Stimulated activated effector memory CD8-positive, alpha-beta T cell treated with anti-CD3 and anti-CD28 coated beads, Interleukin-12 subunit alpha, Interleukin-12 subunit beta, amount 100 ng/mL, for 72 hours (primary cell): Measurements from ENCODE around the gene ASPG.
A peak's percentile ranks its signal among the peaks of the same experiment; 100 is the strongest.

Experiments used
- ATAC-seq: fragments of 150-1000 bp; cut with Tn5 transposase; 2 replicates; pipeline ENCODE4 v1.10.0; 2021
- DNase-seq, 2 donors: peaks; one replicate each; pipeline ENCODE4 v3.0.0; 2021 to 2022; ENCODE audit warnings: low spot score in 2 of 2
- H3K27ac Mint-ChIP-seq: one replicate; pipeline ENCODE4 v1.8.0; 2022; ENCODE audit warnings: mild to moderate bottlenecking, mixed read lengths
- H3K36me3 Mint-ChIP-seq: one replicate; pipeline ENCODE4 v1.8.0; 2022; ENCODE audit warnings: mild to moderate bottlenecking, mixed read lengths
- H3K4me1 Mint-ChIP-seq: one replicate; pipeline ENCODE4 v1.8.0; 2022; ENCODE audit warnings: mixed read lengths
- H3K4me3 Mint-ChIP-seq: one replicate; pipeline ENCODE4 v1.8.0; 2022; ENCODE audit warnings: mild to moderate bottlenecking, mixed read lengths
- H3K9me3 Mint-ChIP-seq: one replicate; pipeline ENCODE4 v1.8.0; 2022; ENCODE audit warnings: mixed read lengths

Gene ASPG

DNA sequence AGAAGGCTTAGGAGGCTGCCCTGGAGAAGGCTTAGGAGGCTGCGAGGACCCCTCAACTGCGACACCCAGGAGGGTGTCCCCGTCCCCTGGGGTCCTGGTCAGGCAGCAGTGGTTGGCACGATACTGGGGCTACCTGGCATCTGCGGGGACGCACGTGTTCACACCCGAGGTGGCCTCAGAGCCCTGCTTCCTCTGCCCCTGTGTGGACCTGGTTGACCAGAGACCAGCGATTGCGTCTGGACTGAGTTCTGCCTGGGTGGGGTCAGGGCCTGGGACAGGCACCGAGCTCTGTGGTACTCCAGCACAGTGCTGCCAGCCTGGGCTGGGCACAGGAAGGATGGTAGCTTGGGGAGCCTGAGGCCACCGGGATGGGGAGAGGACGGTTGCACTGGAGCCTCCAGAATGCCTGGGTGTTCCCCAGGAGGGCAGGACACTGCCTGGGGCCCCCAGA is 735 bp downstream of the ASPG start:
- no peaks in the 10 kb centered on the region for H3K9me3 Mint-ChIP-seq
- no peaks in the 10 kb centered on the region for H3K4me1 Mint-ChIP-seq
- no peaks in the 10 kb centered on the region for H3K36me3 Mint-ChIP-seq
- no peak overlapping the region for H3K4me3 Mint-ChIP-seq
- no peak for ATAC-seq
- H3K27ac Mint-ChIP-seq, result no peak overlapping the region
- DNase-seq, result no peak

- Mint-ChIP-seq H3K9me3 (no peaks in the 10 kb centered on the region), H3K4me3 (no peak overlapping the region), H3K36me3 (no peaks in the 10 kb centered on the region), H3K27ac (no peak overlapping the region), H3K4me1 (no peaks in the 10 kb centered on the region)
- DNase-seq (no peak), ATAC-seq (no peak)
These were observed 1.4 kb downstream of the ASPG start for GRCh38 chr14:104086661-104087461.

DNA sequence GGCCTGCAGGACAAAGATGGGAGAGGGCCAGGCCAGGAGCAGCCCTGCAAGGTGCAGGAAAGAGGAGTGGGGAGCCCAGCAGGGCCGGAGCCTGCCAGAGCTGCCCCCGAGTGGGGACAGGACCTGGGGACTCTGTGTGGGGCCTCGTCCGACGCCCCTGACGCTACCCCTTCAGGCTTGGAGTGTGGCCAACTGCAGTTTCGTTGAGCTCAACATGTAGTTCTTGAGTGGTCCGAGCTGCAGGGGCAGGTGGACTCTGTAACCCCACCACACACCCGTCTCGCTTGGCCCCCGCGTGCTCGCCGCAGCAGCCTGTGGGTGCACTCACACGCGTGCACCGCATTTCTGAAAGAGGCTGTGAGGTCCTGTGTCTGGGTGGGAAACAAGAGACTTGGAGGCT is 2.0 kb downstream of the ASPG start:
- no peaks in the 10 kb centered on the region for H3K36me3 Mint-ChIP-seq
- H3K4me3 Mint-ChIP-seq, result no peak overlapping the region
- H3K27ac Mint-ChIP-seq, result no peak overlapping the region
- ATAC-seq (no peak), DNase-seq (no peak)
- no peaks in the 10 kb centered on the region for H3K4me1 Mint-ChIP-seq
- no peaks in the 10 kb centered on the region for H3K9me3 Mint-ChIP-seq

- H3K27ac Mint-ChIP-seq, result no peak overlapping the region
These were observed 2.7 kb downstream of the ASPG start for GRCh38 chr14:104087981-104088850.

DNA sequence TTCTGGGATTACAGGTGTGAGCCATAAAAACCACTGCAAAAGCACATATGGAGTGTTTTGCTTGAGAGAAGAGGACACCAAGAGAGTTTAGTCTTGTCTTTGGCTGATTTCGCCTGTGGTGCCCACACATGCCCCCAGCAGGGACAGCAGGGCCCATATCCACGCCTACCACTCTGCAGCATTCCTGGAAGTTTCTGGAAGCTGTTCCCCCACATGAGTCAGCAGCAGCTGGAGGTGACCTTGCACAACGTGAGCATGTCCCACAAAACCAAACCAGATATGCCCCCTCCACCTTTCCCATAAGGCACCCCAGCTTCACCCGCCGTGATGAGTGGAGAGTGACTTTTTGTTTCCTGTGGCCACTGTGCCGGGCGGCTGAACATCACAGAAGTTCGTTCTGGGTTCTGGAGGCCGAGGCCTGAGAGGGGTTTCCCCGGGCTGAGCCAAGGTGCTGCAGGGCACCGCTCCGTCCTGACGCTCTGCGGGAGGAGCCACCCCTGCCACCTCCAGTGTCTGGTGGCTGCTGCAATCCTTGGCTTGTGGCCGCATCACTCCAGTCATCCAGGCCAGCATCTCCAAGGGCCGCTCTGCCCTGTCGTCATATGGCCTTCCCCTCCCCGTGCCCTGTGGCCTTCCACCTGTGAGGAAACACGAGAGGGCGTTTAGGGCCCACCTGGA is 4.7 kb downstream of the ASPG start:
- DNase-seq, result no peak
- H3K4me3 Mint-ChIP-seq, result no peak overlapping the region
- no peak overlapping the region for H3K27ac Mint-ChIP-seq
- H3K9me3 Mint-ChIP-seq, result no peaks in the 10 kb centered on the region
- ATAC-seq, result no peak
- H3K36me3 Mint-ChIP-seq, result no peaks in the 10 kb centered on the region
- H3K4me1 Mint-ChIP-seq, result peaks cover 7% of the 10 kb centered on the region

More at GRCh38 chr14:104087981-104088850, 2.7 kb downstream of the ASPG start:
- ATAC-seq, result no peak
- H3K4me3 Mint-ChIP-seq, result no peak overlapping the region
- H3K36me3 Mint-ChIP-seq, result no peaks in the 10 kb centered on the region
- no peaks in the 10 kb centered on the region for H3K9me3 Mint-ChIP-seq
- H3K4me1 Mint-ChIP-seq, result no peaks in the 10 kb centered on the region
- DNase-seq, result no peak

DNA sequence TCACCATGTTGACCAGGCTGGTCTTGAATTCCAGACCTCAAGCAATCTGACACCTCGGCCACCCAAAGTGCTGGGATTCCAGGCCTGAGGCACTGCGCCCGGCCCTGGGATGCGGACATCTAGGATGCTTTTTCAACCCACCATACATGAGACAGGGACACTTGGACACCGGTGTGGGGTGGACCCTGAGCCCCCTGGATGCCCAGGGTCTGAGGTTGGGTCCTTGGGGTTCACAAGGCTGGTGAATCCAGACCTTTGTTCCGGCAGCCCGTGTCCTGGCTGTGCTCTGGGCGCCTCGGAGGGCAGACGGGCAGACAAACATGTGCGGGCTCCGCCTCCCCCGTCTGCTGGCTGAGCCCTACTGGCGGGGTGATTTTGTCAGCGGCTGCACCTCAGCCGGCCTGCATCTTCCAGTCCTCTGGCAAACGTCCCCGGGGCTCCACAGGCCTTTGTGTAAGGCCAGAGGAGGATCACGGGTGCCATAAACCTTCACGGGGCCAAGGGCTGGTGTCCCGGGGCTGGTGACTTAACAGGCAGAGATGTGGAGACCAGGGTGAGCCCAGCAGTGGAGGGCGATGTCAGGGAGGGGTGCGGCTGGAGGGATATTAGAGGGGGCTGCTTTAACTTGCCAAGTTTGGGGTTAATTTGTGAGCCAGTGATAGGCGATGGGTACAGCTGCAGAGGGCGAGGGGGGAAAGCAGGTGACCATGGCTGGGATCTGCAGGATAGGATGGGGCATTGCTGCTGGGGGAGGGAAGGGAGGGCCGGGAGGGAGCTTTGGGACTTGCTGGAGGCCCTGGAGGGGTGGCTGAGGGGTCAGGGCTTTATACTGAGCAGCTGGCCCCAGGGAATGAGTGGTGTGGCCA is 5.8 kb downstream of the ASPG start:
- H3K36me3 Mint-ChIP-seq, result no peaks in the 10 kb centered on the region
- DNase-seq (no peak), ATAC-seq (no peak)
- H3K4me3 Mint-ChIP-seq, result no peak overlapping the region
- no peak overlapping the region for H3K27ac Mint-ChIP-seq
- peaks cover 7% of the 10 kb centered on the region for H3K4me1 Mint-ChIP-seq
- no peaks in the 10 kb centered on the region for H3K9me3 Mint-ChIP-seq

- ATAC-seq, result no peak
- DNase-seq, result no peak
- Mint-ChIP-seq H3K36me3 (no peaks in the 10 kb centered on the region), H3K27ac (no peak overlapping the region), H3K4me1 (peaks cover 7% of the 10 kb centered on the region), H3K4me3 (no peak overlapping the region), H3K9me3 (no peaks in the 10 kb centered on the region)
These were observed 6.6 kb downstream of the ASPG start for GRCh38 chr14:104091927-104092771.

GRCh38 chr14:104092931-104093365 is 7.4 kb downstream of the ASPG start:
- Mint-ChIP-seq H3K36me3 (no peaks in the 10 kb centered on the region), H3K4me1 (peaks cover 7% of the 10 kb centered on the region), H3K27ac (no peak overlapping the region), H3K4me3 (no peak overlapping the region), H3K9me3 (no peaks in the 10 kb centered on the region)
- no peak for DNase-seq
- no peak for ATAC-seq

DNA sequence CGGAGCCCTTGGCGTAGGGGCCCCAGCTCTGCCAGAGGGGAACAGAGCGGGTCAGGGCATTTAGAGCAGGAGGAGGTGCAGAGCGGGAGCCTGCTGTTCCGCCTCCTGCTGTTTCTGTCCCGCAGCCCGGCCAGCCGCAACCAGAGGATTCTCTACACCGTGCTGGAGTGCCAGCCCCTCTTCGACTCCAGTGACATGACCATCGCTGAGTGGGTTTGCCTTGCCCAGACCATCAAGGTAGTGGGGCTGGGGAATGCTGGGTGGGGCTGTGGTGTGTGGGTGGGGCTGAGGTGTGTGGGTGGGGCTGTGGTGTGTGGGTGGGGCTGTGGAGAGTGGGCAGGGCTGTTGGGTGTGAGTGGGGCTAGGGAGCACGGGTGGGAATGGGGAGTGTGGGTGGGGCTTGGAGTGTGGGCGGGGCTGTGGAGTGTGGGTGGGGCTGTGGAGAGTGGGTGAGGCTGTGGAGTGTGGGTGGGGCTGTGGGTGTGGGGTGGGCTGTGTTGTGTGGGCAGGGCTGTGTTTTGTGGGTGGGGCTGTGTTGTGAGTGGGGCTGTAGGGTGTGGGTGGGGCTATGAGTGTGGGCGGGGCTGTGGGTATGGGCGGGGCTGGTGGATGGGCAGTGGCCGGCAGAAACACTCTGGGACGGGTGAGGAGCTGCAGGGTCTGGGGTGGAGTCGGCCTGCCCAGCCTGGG is 8.0 kb downstream of the ASPG start:
- Mint-ChIP-seq H3K4me1 (peaks cover 7% of the 10 kb centered on the region), H3K36me3 (no peaks in the 10 kb centered on the region), H3K9me3 (no peaks in the 10 kb centered on the region), H3K4me3 (no peak overlapping the region), H3K27ac (no peak overlapping the region)
- ATAC-seq, result no peak
- no peak for DNase-seq

DNA sequence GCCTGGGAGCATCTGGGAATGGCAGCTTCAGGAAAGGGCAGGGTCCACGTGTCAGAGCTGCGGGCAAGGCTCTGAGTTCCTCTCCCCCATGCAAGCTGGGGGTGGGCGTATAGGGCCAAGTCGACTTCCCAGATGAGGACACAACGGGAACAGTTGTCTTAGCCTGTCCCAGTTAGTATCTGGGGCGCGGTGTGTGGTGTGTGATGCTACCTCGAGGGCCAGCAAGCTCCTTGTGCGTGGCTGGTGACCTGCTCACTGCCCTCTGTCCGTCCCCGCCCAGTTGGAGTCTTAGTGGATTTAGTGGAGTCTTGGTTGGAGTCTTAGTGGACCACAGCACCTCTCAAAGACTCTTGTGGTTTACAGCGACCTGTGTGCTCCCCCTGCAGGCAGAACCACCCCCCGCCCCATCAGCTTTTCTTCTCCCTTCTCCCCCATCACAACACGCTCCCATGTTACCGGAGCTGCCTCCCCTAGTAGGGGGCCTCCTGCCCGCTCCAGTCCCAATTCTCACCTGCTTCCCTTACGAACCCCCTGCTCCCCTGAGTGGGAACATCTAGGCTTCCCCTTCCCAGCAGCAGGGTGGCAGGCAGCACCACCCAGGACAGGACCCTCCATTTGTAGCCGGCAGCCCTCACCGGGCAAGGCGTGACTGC is 8.7 kb downstream of the ASPG start:
- DNase-seq (no peak), ATAC-seq (no peak)
- Mint-ChIP-seq H3K36me3 (no peaks in the 10 kb centered on the region), H3K27ac (peak overlapping the region; percentile 80), H3K9me3 (no peaks in the 10 kb centered on the region), H3K4me1 (peaks cover 7% of the 10 kb centered on the region), H3K4me3 (no peak overlapping the region)

DNA sequence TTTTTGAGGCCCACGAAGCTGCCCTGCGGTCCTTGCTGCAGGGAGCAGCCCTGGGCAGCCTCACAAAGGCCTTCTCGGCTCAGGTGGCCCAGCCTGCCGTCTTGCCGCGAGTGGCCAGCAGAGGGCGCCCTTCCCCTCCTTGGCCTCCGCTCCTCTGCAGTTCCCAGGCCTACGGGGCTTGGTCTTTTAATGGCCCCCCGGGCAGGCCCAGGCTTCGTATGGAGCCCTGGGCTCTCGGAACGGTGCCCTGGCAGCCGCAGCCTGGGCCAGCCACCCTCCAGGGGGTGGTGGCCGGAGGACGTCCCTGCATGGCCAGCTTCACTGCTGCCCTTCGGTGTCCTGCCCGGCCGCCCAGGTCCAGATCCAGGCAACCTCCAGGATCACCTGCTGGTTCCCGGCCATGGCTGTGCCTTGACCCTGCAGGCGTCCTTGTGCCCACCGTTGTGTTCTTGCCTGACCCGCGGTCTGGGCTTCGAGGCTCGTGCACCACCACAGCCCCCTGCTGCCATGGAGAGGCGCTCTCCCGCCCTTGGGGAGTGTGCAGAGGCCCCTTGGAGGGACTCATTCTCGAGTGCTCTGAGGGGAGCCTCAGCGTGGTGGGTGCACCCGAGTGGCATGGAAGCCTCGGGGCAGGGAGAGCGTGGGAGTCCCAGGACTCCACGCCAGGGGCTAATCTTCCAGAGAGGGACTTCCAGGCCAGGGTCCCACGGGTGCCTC is 9.4 kb downstream of the ASPG start:
- no peaks in the 10 kb centered on the region for H3K36me3 Mint-ChIP-seq
- H3K27ac Mint-ChIP-seq, result peak overlapping the region; percentile 80
- H3K4me3 Mint-ChIP-seq, result no peak overlapping the region
- peaks cover 7% of the 10 kb centered on the region for H3K4me1 Mint-ChIP-seq
- peak; percentile 75 to 91 for DNase-seq
- peak; percentile 57 for ATAC-seq
- no peaks in the 10 kb centered on the region for H3K9me3 Mint-ChIP-seq

GRCh38 chr14:104095426-104096310 is 10.2 kb downstream of the ASPG start:
- no peak overlapping the region for H3K27ac Mint-ChIP-seq
- no peak for ATAC-seq
- peaks cover 7% of the 10 kb centered on the region for H3K4me1 Mint-ChIP-seq

More at GRCh38 chr14:104095426-104096310, 10.2 kb downstream of the ASPG start:
- H3K4me3 Mint-ChIP-seq, result no peak overlapping the region
- no peak for DNase-seq
- H3K36me3 Mint-ChIP-seq, result no peaks in the 10 kb centered on the region
- H3K9me3 Mint-ChIP-seq, result no peaks in the 10 kb centered on the region
